OCI-LY3 (cell line): ENCODE data around the gene SARS2.

Source experiments
- H2AFZ ChIP-seq: fragments of 200-600, 300-600 bp; shearing (Covaris generic); 2 replicates; pipeline ENCODE4 v1.6.0; 2014; ENCODE audit warnings: antibody characterized with exemption, low read depth, low read length
- H3K27ac ChIP-seq: fragments of 200-600, 300-600 bp; sonication (generic); 2 replicates; pipeline ENCODE4 v1.5.1; 2014; ENCODE audit warnings: mild to moderate bottlenecking, low read length, moderate library complexity, mixed read lengths
- H3K27me3 ChIP-seq: fragments of 200-600, 300-600 bp; sonication (generic); 2 replicates; pipeline ENCODE4 v1.6.1; 2014; ENCODE audit warnings: low read depth, low read length, mixed read lengths
- H3K36me3 ChIP-seq: fragments of 200-600, 300-600 bp; sonication (generic); replicated peaks from 2 replicates; pipeline ENCODE3; 2014; ENCODE audit warnings: low read depth, low read length, mixed read lengths
- H3K4me1 ChIP-seq: fragments of 300-600, 200-600 bp; sonication (generic); 2 replicates; pipeline ENCODE4 v1.6.1; 2014; ENCODE audit warnings: low read length, mixed read lengths
- H3K4me2 ChIP-seq: fragments of 200-600, 300-600 bp; sonication (generic); 2 replicates; pipeline ENCODE4 v1.6.1; 2014; ENCODE audit warnings: low read length, mixed read lengths
- H3K4me3 ChIP-seq: fragments of 300-600, 200-600 bp; sonication (generic); 2 replicates; pipeline ENCODE4 v1.5.1; 2014; ENCODE audit warnings: antibody characterized with exemption, mild to moderate bottlenecking, low read length, moderate library complexity
- H3K79me2 ChIP-seq: fragments of 300-600, 200-600 bp; shearing (Covaris generic); 2 replicates; pipeline ENCODE4 v1.6.1; 2014; ENCODE audit warnings: mild to moderate bottlenecking, low read length, mixed read lengths
- H3K9ac ChIP-seq: fragments of 300-600, 200-600 bp; shearing (Covaris generic); 2 replicates; pipeline ENCODE4 v1.6.0; 2014; ENCODE audit warnings: mild to moderate bottlenecking, low read length, moderate library complexity
- H3K9me3 ChIP-seq: fragments of 200-600, 300-600 bp; shearing (Covaris generic); 2 replicates; pipeline ENCODE4 v1.6.1; 2014; ENCODE audit warnings: low read length, mixed read lengths; ENCODE audit not compliant: insufficient read depth
- H4K20me1 ChIP-seq: fragments of 200-600, 300-600 bp; sonication (generic); 2 replicates; pipeline ENCODE4 v1.6.1; 2016; ENCODE audit warnings: low read length, mixed read lengths; ENCODE audit not compliant: insufficient read depth
- EZH2phosphoT487 ChIP-seq: fragments of 200-600 bp; shearing (Covaris generic); IDR thresholded peaks from 2 replicates; pipeline ENCODE4 v1.6.1; 2018; ENCODE audit warnings: antibody characterized with exemption, mixed run types, low read depth
- TF ChIP-seq, protein P1 (sequence below): fragments of 200-600, 300-600 bp; sonication (generic); IDR thresholded peaks from 2 replicates; pipeline ENCODE4 v1.5.1; 2014; ENCODE audit warnings: antibody characterized with exemption, low read length, low read depth

Gene SARS2

DNA sequence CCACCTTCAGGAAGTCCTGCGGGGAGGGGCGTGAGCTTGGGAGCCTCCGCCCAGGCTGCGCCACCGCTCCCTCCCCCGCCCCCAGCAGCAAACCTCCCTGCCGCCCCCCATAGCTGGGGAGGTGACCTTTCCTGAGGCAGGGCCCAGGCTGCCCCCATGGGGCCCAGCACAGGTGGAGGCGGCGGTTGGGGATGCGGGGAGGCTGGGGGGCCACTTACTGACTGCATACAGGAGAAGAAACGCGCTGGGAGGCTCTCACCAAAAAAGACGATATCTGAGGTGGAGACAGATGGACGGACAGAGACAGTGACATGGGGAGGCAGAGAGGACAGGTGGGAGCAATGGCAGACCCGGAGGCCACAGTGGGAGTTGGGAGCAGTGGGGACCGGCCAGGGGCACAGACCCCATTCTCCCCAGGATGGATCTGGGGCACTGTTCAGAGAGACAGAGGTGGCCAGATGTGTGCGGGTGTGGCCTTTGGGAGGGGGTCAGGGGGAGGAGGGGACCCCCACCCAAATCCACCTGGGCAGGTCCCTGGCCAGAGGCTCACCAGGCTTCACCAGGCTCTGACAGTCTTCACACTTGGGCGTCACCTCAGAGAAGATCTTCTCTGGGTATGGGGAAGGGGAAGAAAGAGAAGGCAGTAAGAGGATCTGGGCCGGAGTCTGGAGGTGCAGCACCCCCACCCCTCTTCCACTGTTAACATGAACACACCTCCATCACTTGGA, 49.5 kb downstream of the SARS2 start:
- no peaks in the 10 kb centered on the region for H3K36me3 ChIP-seq
- H3K27me3 ChIP-seq, result no peaks in the 10 kb centered on the region
- H3K9me3 ChIP-seq, result no peaks in the 10 kb centered on the region
- H3K4me1 ChIP-seq, result peaks cover 24% of the 10 kb centered on the region
- no peaks in the 10 kb centered on the region for H4K20me1 ChIP-seq
- no peak overlapping the region for H3K4me3 ChIP-seq
- H3K79me2 ChIP-seq, result no peaks in the 10 kb centered on the region
- H2AFZ ChIP-seq, result no peak overlapping the region
- no peak overlapping the region for H3K4me2 ChIP-seq
- no peak overlapping the region for H3K27ac ChIP-seq
- TF ChIP-seq, protein P1, sequence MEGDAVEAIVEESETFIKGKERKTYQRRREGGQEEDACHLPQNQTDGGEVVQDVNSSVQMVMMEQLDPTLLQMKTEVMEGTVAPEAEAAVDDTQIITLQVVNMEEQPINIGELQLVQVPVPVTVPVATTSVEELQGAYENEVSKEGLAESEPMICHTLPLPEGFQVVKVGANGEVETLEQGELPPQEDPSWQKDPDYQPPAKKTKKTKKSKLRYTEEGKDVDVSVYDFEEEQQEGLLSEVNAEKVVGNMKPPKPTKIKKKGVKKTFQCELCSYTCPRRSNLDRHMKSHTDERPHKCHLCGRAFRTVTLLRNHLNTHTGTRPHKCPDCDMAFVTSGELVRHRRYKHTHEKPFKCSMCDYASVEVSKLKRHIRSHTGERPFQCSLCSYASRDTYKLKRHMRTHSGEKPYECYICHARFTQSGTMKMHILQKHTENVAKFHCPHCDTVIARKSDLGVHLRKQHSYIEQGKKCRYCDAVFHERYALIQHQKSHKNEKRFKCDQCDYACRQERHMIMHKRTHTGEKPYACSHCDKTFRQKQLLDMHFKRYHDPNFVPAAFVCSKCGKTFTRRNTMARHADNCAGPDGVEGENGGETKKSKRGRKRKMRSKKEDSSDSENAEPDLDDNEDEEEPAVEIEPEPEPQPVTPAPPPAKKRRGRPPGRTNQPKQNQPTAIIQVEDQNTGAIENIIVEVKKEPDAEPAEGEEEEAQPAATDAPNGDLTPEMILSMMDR, result no peak
- no peak for TF ChIP-seq EZH2phosphoT487
- H3K9ac ChIP-seq, result no peak overlapping the region

DNA sequence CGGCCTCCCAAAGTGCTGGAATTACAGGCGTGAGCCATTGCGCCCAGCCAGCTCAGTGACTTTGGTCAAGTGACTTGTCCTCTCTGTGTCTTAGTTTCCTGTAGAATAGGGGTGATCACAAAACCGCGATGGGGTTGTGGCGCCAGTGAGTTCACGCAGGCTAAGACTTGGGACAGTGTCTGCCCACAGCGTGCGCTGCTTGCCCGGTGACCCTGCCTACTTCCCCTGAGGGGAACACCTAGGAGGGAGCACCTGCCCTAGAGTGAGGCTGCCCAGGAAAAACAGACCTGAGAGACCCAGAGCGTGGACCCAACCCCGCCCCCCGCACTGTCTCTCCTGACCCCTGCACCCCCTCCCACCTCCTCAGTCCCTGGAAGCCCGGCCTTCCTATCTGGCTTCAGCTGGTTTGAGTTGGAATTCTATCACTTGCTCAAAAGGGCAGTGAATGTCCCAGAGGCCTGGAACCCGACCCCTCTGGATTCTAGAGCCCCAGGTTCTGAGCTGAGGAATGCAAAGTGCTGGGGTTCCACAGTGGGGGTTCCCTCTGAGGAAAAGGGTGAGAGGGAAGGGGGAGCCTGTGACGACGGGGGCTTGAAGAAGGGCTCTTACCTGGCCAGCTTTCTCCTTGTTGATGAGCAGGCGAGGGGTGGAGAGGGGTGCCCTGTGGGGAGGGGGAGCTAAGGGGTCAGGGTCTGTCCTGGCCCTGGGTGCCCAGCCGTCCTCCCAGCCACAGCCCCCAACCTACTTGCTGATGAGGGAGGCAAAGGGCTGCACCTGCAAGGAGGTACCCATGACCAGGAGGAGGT, 50.3 kb downstream of the SARS2 start:
- Histone ChIP-seq H3K79me2 (no peaks in the 10 kb centered on the region), H3K36me3 (no peaks in the 10 kb centered on the region), H4K20me1 (no peaks in the 10 kb centered on the region), H3K9me3 (no peaks in the 10 kb centered on the region), H3K9ac (no peak overlapping the region), H3K27me3 (no peaks in the 10 kb centered on the region), H3K4me2 (no peak overlapping the region), H3K4me1 (peaks cover 24% of the 10 kb centered on the region), H3K27ac (no peak overlapping the region), H3K4me3 (no peak overlapping the region), H2AFZ (no peak overlapping the region)
- TF ChIP-seq EZH2phosphoT487, result no peak

DNA sequence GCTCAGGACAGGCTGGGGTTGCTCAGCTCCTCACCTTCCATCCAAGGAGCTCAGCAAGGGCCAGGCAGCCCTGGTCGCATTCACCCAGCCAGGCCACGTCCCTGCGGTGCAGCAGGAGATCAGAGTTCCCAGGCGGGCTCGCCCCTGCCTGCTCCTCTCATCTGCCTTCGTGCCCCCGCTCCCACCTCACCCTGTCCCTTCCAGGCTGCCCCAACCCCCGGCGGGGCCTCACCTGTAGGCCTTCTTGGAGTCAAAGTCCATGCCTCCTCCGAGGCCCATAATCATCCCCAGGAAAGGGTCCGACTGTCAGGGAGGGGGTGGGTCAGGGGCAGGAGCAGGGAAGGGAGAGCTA, 51.2 kb downstream of the SARS2 start:
- no peaks in the 10 kb centered on the region for H3K9me3 ChIP-seq
- no peaks in the 10 kb centered on the region for H3K36me3 ChIP-seq
- H3K4me2 ChIP-seq, result peak overlapping the region; percentile 95; the same call in 1 of the 2 replicates
- no peak overlapping the region for H3K9ac ChIP-seq
- no peaks in the 10 kb centered on the region for H4K20me1 ChIP-seq
- H3K27ac ChIP-seq, result peak overlapping the region; percentile 84; the same call in 1 of the 2 replicates
- no peak for TF ChIP-seq EZH2phosphoT487
- TF ChIP-seq, protein P1, result no peak
- H3K79me2 ChIP-seq, result no peaks in the 10 kb centered on the region
- H3K4me1 ChIP-seq, result peaks cover 24% of the 10 kb centered on the region
- no peaks in the 10 kb centered on the region for H3K27me3 ChIP-seq
- no peak overlapping the region for H2AFZ ChIP-seq
- no peak overlapping the region for H3K4me3 ChIP-seq

DNA sequence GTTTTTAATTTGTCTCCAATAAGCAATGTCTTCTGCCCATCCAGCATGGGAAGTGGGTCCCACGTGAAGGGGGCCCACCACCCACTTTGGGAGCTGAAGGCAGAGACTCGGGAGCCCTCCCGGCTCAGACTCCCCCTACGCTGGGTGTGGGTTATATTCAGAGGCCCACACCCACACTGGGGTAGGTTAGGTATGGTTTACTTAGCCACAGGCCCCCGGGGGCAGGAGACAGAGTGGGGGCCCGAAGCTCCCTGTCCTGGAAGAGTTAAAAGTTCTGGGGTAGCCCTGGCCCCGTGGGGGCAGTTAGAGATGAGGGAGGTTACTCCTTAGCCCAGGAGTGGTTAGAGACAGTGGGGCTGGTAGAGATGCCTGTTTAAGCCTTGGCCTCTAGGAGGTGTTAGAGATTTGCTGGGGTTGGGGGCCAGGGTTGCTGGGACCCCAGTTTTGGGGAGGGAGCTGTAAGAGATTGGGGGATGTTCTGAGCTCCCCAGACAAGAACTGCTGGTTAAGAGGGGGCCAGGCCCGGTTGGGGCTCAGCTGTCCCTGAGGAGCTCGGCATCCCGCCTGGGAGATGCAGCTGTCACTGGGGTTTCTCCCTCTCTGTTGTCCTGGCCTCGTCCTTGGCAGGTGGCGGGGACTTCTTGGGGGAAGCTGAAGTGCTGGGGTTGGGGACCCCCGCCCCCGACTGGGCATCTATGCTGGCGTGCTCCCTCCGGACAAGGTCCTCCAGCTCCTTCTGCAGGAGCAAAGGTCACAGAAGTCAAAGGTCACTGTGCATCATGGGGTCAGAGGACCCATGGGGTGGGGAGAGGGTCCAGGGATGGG, 51.8 kb downstream of the SARS2 start:
- Histone ChIP-seq H3K4me3 (peak overlapping the region; percentile 79), H3K27ac (peak overlapping the region; percentile 84), H3K4me2 (peak overlapping the region; percentile 95), H3K9me3 (no peaks in the 10 kb centered on the region), H3K9ac (peak overlapping the region; percentile 91), H3K4me1 (peaks cover 24% of the 10 kb centered on the region), H2AFZ (peak overlapping the region; percentile 53; the same call in 1 of the 2 replicates), H3K27me3 (no peaks in the 10 kb centered on the region), H3K36me3 (no peaks in the 10 kb centered on the region), H3K79me2 (no peaks in the 10 kb centered on the region), H4K20me1 (no peaks in the 10 kb centered on the region)
- TF ChIP-seq EZH2phosphoT487, result no peak
- TF ChIP-seq, protein P1, result peak; percentile 28; the same call in 1 of the 2 replicates
